Activated CD4-positive, alpha-beta T cell treated with anti-CD3 and anti-CD28 coated beads, Interleukin-2, amount 10 ng/mL, durations not matched to agents 24 days and 14 days (primary cell): ENCODE data around the gene TRPM8. TPM values are rescaled to one million over a fixed set of nuclear protein-coding genes. Genes with fewer than 3 reads are reported as not detected.
"Not testable (repeated sequence)": the region's sequence is repeated elsewhere in the genome, so short reads cannot be mapped to it uniquely, and the experiment has no call there.

Experiments used
- DNase-seq: peaks from one replicate; pipeline ENCODE4 v3.0.0; 2022
- H3K27ac Mint-ChIP-seq: one replicate; pipeline ENCODE4 v1.8.0; 2022; ENCODE audit warnings: mild to moderate bottlenecking, mixed read lengths
- H3K27me3 Mint-ChIP-seq: one replicate; pipeline ENCODE4 v1.8.0; 2022; ENCODE audit warnings: mixed read lengths
- H3K36me3 Mint-ChIP-seq: one replicate; pipeline ENCODE4 v1.8.0; 2022; ENCODE audit warnings: low read depth, mild to moderate bottlenecking, mixed read lengths
- H3K4me1 Mint-ChIP-seq: one replicate; pipeline ENCODE4 v1.8.0; 2021; ENCODE audit warnings: mixed read lengths
- H3K4me3 Mint-ChIP-seq: one replicate; pipeline ENCODE4 v1.8.0; 2022; ENCODE audit warnings: mild to moderate bottlenecking, moderate library complexity, mixed read lengths
- H3K9me3 Mint-ChIP-seq: one replicate; pipeline ENCODE4 v1.8.0; 2021; ENCODE audit warnings: mixed read lengths
- intact Hi-C: fragments of 100-400 bp; cut with micrococcal nuclease; formaldehyde crosslinking; loops from one replicate; pipeline ENCODE4 v1.15.1; 2023
- total RNA-seq: library from RNA; stranded (reverse); gene quantifications from 2 replicates; pipeline ENCODE4 v1.2.3, GENCODE V29; 2022

Gene TRPM8
- total RNA-seq, 1 donor from 2014 or later, result not detected

DNA sequence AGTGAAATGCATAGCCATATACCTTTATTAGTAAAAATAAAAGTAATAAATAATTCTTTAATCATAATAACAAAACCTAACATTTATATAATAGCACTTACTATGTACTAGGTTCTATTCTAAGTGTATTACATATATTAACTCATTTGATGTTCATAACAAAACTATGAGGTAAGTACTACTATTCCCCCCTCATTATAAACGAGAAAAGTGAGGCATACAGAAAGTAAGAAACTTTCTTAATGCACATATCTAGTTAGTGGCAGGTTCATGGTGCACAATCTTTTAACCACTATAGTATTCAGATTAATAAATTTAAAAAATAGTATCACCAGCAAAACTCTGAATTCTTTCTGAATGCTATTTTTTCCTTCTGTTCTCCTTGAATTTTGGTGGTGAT is 27.5 kb downstream of the TRPM8 start:
- intact Hi-C loops, result no loop called here
- DNase-seq, result no peak
- Mint-ChIP-seq H3K9me3 (no peaks in the 10 kb centered on the region), H3K27me3 (peaks cover 32% of the 10 kb centered on the region), H3K27ac (no peak overlapping the region), H3K4me3 (no peak overlapping the region), H3K36me3 (no peaks in the 10 kb centered on the region), H3K4me1 (no peaks in the 10 kb centered on the region)

DNA sequence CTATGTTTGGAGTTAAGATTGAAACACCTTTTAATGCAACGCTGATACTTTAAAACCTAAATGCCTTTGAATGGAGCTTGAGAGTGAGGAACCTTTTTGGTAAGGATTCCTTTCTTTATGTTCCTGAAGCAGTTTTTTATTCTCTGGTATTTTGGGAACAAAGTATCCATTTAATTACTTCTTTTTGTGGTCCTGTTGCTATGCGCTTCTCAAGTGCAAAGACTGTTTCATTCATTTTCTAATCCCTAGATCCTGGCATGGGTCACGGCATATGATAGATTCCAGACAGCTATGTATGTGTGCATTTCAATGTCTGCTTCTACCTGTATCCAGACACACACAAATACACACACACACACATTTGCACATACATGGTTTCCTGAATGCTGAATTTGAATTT is 28.0 kb downstream of the TRPM8 start:
- Mint-ChIP-seq H3K4me3 (no peak overlapping the region), H3K27me3 (peaks cover 28% of the 10 kb centered on the region), H3K4me1 (no peaks in the 10 kb centered on the region), H3K9me3 (no peaks in the 10 kb centered on the region), H3K27ac (no peak overlapping the region), H3K36me3 (no peaks in the 10 kb centered on the region)
- DNase-seq, result no peak
- intact Hi-C loops, result no loop called here

DNA sequence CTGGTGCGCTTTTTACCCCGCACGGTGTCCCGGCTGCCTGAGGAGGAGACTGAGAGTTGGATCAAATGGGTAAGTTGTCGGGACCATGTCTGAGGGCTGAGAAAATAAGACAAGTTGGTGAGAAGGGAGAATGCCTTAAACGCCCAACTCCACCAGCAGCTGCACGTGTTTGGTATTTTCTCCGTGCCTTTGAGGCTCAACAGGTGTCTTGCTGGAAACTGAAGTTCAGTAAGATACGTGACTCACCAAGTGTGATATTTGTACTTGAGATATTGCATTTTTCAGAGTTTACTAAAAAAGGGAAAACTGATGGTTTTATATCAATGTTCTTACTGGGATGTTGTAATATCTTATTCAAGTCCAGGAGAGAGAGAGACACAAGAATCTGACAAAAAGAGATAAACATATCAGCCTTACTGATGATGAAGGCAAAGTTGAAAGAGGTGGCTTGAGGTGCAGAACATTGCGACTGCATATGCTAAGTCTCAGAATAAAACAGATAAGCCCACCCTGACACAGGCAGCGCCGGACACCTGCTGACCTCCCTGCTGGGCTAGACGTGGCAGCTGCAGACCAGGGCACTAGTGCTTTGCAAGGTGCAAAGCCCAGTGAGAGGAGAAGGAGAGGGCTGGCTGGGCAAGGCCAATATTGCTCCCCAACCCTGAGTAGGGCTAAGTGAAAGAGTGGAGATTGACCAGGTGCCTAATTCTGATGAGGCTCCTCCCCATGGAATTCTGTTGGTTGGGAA is 33.1 kb downstream of the TRPM8 start:
- Mint-ChIP-seq H3K27me3 (peaks cover 20% of the 10 kb centered on the region), H3K36me3 (no peaks in the 10 kb centered on the region), H3K4me1 (no peaks in the 10 kb centered on the region), H3K4me3 (no peak overlapping the region), H3K27ac (no peak overlapping the region), H3K9me3 (no peaks in the 10 kb centered on the region)
- no peak for DNase-seq
- intact Hi-C loops, result no loop called here

DNA sequence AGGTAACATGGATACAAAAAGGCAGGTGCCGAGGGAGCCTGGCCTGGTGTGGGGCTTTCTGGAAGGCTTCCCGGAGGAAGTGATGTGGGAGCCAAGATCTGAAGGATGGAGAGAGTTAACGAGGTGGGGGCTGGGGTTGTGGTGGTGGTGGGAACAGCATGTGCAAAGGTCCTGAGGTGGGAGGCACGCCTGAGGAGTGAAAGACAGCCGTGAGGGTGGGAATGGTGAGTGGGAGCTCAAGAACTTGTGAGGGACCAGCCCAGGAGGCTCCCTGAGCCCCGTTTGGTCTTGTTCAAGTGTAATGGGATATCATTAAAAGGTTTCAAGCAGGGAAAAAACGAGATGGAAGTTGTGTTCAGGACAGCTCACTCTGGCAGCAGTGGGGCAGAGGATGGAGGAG is 35.2 kb downstream of the TRPM8 start:
- intact Hi-C loops, result no loop called here
- Mint-ChIP-seq H3K4me3 (no peak overlapping the region), H3K27ac (no peak overlapping the region), H3K4me1 (no peaks in the 10 kb centered on the region), H3K27me3 (peaks cover 19% of the 10 kb centered on the region), H3K9me3 (no peaks in the 10 kb centered on the region), H3K36me3 (no peaks in the 10 kb centered on the region)
- no peak for DNase-seq

DNA sequence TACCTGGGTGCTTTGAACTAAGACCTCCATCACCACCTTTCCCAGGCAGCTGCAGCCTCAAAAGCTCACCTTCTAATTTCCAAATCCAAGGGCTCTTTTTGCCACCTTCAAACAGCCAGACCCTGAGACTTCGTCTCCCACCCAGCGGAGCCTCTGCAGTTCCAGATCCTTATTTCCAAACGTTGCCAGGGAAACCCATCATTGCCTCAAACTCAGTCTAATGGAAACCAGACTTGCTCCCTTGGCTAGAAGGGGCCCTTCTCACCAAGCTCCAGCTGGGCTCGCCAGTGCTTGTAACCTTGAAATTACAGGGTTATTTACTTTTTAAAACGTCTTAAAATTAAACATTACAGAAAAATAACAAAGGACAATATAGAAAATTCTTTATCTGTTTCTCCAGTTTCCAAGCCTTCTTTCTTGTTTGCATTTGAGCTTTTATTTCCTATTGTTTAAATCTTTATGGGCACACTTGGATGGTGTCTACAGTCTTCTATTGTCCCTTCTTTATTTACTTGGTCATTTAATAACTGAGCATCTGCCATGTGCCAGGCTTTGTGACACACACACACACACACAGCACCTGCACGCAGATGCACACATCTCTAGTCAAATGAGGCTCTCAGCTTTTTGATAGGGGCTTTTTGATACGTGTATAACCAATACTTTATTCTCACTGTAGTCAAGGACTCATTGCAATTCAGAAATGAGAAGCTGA is 36.1 kb downstream of the TRPM8 start:
- no peak for DNase-seq
- Mint-ChIP-seq H3K36me3 (no peaks in the 10 kb centered on the region), H3K27me3 (peaks cover 18% of the 10 kb centered on the region), H3K27ac (no peak overlapping the region), H3K9me3 (no peaks in the 10 kb centered on the region), H3K4me3 (no peak overlapping the region), H3K4me1 (no peaks in the 10 kb centered on the region)
- intact Hi-C loops, result no loop called here

DNA sequence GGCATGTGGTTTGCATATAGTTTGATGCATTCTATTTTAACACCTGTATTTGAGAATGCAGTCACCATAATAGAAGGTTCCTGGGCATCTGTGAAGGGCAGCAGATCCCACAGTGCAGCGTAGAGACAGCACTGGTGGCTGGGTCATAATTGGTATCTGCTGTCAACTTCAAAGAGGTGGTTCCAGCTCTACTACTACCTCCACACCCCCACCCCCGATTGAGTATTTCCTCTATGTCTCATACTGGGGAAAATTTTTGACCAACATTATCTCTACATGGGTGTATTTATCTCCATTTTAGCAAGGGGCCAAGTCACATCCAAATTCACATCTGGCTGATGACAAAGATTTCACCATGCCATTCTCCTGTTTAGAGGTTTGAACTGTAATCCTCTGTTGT is 43.0 kb downstream of the TRPM8 start:
- no peak overlapping the region for H3K4me3 Mint-ChIP-seq
- intact Hi-C loops, result no loop called here
- no peaks in the 10 kb centered on the region for H3K4me1 Mint-ChIP-seq
- DNase-seq, result no peak
- no peak overlapping the region for H3K27ac Mint-ChIP-seq
- H3K27me3 Mint-ChIP-seq, result peaks cover 3% of the 10 kb centered on the region
- no peaks in the 10 kb centered on the region for H3K36me3 Mint-ChIP-seq
- H3K9me3 Mint-ChIP-seq, result no peaks in the 10 kb centered on the region

DNA sequence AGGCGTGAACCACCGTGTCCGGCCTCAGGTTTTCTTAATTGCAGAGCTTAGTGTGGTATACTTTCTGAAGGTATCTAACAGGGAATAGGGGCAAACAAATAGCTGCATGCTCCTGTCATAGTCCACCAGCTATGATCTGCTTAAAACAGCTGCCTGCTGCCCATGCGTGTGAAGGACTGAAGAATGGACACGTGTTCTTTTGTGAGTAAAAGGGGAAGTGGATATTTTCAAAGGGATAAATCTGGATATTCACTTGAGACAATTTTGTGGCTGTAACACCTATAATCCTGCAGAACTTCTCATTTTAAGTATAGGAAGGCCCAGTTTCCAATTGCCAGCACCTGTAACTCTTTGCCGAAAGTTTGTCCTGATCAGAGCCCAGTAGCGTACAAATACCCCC is 44.7 kb downstream of the TRPM8 start:
- H3K36me3 Mint-ChIP-seq, result no peaks in the 10 kb centered on the region
- intact Hi-C loops, result no loop called here
- no peaks in the 10 kb centered on the region for H3K4me1 Mint-ChIP-seq
- H3K9me3 Mint-ChIP-seq, result no peaks in the 10 kb centered on the region
- H3K27me3 Mint-ChIP-seq, result no peaks in the 10 kb centered on the region
- no peak overlapping the region for H3K27ac Mint-ChIP-seq
- no peak for DNase-seq
- no peak overlapping the region for H3K4me3 Mint-ChIP-seq

DNA sequence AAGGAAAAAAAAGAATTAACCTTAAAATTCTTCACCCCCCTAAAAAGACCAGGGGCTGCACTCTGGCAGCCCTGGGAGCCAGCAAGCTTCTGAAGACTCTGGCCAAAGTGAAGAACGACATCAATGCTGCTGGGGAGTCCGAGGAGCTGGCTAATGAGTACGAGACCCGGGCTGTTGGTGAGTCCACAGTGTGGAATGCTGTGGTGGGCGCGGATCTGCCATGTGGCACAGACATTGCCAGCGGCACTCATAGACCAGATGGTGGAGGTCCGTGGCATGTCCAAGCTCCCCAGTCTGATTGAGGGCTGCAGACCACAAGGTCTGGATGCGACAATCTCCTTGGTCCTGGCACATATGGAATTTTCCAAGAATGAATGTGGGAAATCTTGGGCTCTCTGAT is 47.4 kb downstream of the TRPM8 start:
- H3K4me1 Mint-ChIP-seq, result peaks cover 7% of the 10 kb centered on the region
- H3K36me3 Mint-ChIP-seq, result no peaks in the 10 kb centered on the region
- intact Hi-C loops, result no loop called here
- no peak for DNase-seq
- no peaks in the 10 kb centered on the region for H3K27me3 Mint-ChIP-seq
- no peaks in the 10 kb centered on the region for H3K9me3 Mint-ChIP-seq
- H3K4me3 Mint-ChIP-seq, result no peak overlapping the region
- H3K27ac Mint-ChIP-seq, result no peak overlapping the region

DNA sequence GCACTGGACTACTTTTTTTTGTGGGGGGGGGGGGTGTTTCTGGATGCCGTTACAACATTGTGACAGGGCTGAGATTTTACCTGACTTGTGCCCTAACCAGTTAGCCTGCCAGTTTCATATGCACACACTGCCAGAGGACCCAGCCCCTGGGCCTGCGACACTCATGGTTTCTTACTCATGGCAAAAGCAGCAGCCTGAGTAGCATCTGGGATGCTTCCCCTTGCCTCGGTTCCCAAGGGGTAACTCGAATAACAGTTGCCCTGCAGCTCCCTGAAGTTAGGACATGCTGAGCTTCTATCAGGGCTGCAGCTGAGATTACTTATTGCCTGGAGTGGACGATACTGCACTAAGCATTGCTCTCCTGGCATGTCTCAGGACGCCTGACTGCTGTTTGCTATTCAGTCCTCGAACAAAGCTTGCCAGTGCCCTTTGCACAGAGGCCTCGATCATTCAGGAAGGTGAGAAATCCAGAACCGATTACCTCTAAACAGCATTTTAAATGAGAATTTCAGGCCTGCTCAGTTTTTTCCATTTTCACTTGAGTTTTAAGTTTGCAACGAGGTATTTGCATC is 47.9 kb downstream of the TRPM8 start:
- no peak for DNase-seq
- peaks cover 4% of the 10 kb centered on the region for H3K27me3 Mint-ChIP-seq
- H3K27ac Mint-ChIP-seq, result no peak overlapping the region
- H3K9me3 Mint-ChIP-seq, result no peaks in the 10 kb centered on the region
- H3K36me3 Mint-ChIP-seq, result no peaks in the 10 kb centered on the region
- intact Hi-C loops, result no loop called here
- no peak overlapping the region for H3K4me3 Mint-ChIP-seq
- H3K4me1 Mint-ChIP-seq, result peaks cover 7% of the 10 kb centered on the region

DNA sequence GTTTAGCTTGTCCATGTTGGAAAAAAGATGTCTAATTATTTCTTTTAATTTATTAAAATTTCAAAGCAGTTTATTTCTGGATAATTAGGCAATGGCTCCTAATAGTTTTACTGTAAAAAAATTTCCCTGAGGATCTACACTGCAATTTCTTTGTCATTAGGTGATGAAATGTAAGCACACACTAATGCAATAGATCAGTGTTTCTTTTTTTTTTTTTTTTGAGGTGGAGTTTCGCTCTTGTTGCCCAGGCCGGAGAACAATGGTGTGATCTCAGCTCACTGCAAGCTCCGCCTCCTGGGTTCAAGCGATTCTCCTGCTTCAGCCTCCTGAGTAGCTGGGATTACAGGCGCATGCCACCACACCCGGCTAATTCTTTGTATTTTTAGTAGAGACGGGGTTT is 48.5 kb downstream of the TRPM8 start:
- DNase-seq, H3K4me3 Mint-ChIP-seq, H3K27ac Mint-ChIP-seq, H3K36me3 Mint-ChIP-seq, intact Hi-C loops, H3K4me1 Mint-ChIP-seq, H3K9me3 Mint-ChIP-seq, H3K27me3 Mint-ChIP-seq: not testable (repeated sequence)

DNA sequence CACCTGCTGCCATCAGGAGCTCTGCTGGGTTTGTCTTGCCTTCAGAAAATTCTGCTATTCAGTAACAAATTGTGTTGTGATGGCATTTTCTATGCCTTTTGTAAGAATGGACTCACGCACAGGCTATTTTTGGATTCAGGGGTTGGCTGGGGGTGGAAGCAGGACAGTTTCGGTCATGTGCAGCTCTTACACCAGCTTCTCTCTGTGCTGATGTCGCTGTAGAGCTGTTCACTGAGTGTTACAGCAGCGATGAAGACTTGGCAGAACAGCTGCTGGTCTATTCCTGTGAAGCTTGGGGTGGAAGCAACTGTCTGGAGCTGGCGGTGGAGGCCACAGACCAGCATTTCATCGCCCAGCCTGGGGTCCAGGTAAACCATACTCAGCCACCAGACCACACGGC is 49.2 kb downstream of the TRPM8 start:
- Mint-ChIP-seq H3K27me3 (peaks cover 9% of the 10 kb centered on the region), H3K4me3 (no peak overlapping the region), H3K4me1 (peaks cover 7% of the 10 kb centered on the region), H3K27ac (no peak overlapping the region), H3K9me3 (no peaks in the 10 kb centered on the region), H3K36me3 (no peaks in the 10 kb centered on the region)
- intact Hi-C loops, result no loop called here
- no peak for DNase-seq

DNA sequence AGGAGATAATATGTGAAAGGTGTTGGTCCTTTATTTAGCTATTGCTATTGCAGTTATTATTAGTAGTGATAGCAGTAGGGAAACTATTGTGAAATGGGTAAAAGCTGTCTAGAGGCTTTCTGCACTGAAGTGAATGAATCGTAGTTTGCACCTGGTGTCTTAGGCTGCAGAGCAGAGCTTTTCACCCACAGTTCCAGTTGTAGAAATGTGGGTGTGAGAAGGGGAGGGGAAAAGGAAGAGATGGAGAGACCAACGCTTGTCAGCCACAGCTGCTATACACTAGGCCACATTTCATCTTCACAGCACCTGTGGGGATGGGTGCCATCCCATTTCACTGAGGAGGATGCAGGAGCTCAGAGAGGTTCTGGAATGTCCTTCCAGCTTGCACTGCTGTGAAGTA is 50.0 kb downstream of the TRPM8 start:
- Mint-ChIP-seq H3K9me3 (no peaks in the 10 kb centered on the region), H3K27me3 (peaks cover 11% of the 10 kb centered on the region), H3K27ac (no peak overlapping the region), H3K4me3 (no peak overlapping the region), H3K4me1 (peaks cover 7% of the 10 kb centered on the region), H3K36me3 (no peaks in the 10 kb centered on the region)
- intact Hi-C loops, result no loop called here
- no peak for DNase-seq

DNA sequence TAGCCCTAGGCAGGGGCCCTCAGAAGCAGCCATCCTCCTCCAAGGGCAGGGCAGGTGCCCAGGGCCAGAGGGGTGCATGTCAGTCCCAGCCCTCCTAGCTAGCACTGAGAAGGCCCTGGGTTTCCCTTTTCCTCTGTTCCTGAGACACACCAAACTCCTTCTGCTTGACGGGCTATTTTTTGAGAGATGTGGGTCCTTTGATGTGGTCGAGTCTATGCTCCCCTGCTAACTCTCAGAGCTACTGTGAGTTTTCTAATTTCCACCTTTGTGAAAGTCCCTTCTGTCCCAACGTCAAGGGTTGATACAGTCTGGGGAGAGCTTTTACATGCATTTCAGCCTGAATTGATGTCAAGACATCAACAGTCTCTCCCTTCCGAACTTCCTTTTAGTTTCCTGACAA is 51.4 kb downstream of the TRPM8 start:
- peak; percentile 66 for DNase-seq
- Mint-ChIP-seq H3K4me1 (peaks cover 7% of the 10 kb centered on the region), H3K36me3 (no peaks in the 10 kb centered on the region), H3K27me3 (peaks cover 11% of the 10 kb centered on the region), H3K9me3 (no peaks in the 10 kb centered on the region), H3K27ac (no peak overlapping the region), H3K4me3 (no peak overlapping the region)
- intact Hi-C loops, result no loop called here

DNA sequence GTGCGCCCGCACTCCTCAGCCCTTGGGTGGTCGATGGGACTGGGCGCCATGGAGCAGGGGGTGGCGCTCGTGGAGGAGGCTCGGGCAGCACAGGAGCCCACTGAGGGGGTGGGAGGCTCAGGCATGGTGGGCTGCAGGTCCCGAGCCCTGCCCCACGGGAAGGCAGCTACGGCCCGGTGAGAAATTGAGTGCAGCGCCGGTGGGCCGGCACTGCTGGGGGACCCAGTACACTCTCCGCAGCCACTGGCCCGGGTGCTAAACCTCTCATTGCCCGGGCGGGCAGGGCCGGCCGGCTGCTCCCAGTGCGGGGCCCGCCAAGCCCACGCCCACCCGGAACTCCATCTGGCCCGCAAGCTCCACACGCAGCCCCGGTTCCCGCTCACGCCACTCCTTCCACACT is 55.3 kb downstream of the TRPM8 start:
- DNase-seq, H3K4me3 Mint-ChIP-seq, H3K9me3 Mint-ChIP-seq, H3K27ac Mint-ChIP-seq, H3K36me3 Mint-ChIP-seq: not testable (repeated sequence)
- H3K27me3 Mint-ChIP-seq, result peaks cover 11% of the 10 kb centered on the region
- intact Hi-C loops, result loop anchor here (10.0 kb wide), 1 partner anchor 162 kb away; no protein-coding TSS in a partner anchor
- peaks cover 16% of the 10 kb centered on the region for H3K4me1 Mint-ChIP-seq
